ENCODE data around the gene EFR3B.
"Not testable (repeated sequence)": the region's sequence is repeated elsewhere in the genome, so short reads cannot be mapped to it uniquely, and the experiment has no call there.

EFR3B gene, protein sequence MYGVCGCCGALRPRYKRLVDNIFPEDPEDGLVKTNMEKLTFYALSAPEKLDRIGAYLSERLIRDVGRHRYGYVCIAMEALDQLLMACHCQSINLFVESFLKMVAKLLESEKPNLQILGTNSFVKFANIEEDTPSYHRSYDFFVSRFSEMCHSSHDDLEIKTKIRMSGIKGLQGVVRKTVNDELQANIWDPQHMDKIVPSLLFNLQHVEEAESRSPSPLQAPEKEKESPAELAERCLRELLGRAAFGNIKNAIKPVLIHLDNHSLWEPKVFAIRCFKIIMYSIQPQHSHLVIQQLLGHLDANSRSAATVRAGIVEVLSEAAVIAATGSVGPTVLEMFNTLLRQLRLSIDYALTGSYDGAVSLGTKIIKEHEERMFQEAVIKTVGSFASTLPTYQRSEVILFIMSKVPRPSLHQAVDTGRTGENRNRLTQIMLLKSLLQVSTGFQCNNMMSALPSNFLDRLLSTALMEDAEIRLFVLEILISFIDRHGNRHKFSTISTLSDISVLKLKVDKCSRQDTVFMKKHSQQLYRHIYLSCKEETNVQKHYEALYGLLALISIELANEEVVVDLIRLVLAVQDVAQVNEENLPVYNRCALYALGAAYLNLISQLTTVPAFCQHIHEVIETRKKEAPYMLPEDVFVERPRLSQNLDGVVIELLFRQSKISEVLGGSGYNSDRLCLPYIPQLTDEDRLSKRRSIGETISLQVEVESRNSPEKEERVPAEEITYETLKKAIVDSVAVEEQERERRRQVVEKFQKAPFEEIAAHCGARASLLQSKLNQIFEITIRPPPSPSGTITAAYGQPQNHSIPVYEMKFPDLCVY

GRCh38 chr2:25041928-25042320 is at the start of gene EFR3B:
Gene EFR3B, plus strand, starts transcription at chr2:25042076. Its CDS starts 237 bp downstream, at chr2:25042313.
- peak; percentile 77 for DNase-seq (ENCODE audit: low read depth)

DNA sequence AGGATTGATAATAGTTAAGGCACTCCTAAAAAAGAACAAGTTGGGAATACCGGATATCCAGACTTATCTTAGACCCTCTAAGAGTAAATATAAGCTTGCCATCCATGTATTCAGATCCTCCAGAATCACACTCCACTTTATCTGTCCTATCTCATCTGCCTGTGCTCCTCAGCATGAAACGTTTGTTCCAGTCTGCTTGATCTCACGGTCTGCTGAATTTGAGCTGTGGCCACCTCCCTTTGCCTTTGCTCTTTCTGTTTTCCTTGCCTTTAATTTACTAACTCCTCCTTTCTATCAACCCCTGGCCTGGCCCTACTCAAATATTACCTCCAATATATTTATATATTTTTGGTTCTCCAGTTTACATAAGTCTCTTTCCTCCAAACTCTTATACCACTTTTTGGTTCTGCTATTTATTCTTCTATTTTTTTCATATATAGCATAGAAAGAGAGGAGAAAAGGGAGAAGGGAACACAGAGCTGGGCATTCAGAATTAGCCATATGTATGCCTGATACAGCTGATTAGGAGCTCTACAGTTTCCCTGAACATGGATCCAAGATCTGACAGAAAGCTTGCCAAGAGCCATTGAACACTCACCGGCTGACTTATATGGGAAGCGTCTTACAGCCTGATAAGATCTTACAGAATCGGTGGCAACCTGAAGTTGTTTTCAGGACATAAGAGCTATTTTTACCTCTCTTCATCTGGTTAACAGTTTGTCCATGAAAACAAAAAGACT is 48.3 kb upstream of the EFR3B start:
- no peak for DNase-seq (ENCODE audit: low read depth)

- no peak for DNase-seq (ENCODE audit: low read depth)
Observed at GRCh38 chr2:24994146-24994724, 47.6 kb upstream of the EFR3B start.

DNA sequence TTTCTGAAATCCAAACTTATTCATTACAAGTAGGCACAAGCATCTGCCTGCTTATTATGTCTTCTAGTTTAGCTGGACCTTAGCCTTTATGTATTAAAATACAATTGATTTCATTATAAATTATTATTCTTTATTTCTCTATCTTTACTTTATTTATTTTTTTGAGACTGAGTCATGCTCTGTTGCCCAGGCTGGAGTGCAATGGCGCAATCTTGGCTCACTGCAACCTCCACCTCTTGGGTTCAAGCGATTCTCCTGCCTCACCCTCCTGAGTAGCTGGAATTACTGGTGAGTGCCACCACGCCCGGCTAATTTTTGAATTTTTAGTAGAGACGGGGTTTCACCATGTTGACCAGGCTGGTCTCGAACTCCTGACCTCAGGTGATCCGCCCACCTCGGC is 42.8 kb upstream of the EFR3B start:
- not testable (repeated sequence) for DNase-seq (ENCODE audit: low read depth)

DNA sequence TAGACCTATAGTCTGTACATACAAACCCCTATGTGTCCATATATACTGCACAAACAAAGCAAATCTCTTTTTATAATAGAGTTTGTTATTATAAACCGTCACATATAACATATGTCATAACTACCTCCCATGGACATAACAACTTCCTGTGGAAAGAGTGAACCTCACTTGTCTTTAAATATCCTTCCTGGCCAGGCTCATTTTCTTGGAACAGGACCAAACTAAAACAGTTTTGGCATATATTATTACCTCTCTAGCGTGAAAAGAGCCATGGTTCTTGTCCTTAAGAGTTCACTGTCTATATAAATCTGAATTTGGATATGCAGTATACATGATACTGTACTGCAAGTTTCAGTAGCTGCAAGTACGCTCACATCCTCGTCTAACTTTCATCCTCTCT is 41.8 kb upstream of the EFR3B start:
- DNase-seq (ENCODE audit: low read depth) = no peak

GRCh38 chr2:25000503-25001324 is 41.2 kb upstream of the EFR3B start:
- DNase-seq (ENCODE audit: low read depth) = no peak

DNA sequence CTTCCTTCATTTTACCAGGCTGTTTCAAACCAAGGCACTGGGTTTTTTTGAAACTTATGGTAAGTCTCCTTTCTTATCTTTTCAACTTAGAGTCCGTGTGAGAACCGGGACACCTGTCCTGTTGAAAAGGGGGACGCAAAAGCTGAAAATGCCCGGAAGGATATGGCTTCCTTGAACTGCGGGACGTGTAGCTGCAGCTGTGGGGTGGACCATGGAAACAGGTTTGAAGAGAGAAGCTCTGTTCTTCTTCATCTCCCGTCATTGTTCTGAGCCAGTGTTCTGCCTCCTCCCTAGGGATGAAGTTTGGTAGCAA is 40.6 kb upstream of the EFR3B start:
- no peak for DNase-seq (ENCODE audit: low read depth)

DNA sequence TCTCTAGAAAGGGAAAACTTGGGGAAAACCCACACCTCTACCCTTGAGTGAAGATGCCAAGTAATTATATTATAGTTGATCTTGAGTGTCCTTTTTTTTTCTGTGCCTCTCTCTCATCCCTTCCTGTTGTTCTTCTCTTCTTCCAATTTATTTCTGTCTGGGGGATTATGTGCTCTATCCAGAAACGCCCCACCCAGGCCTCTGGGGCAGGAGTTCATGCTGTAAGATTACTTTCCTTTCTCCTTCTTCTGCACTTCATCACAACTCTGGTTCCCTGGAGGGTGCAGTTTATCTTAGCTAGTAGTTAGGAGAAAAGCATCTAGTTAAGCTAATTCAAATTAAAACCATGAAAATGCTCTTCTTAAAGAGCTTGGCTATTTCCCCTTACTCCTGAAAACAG is 39.8 kb upstream of the EFR3B start:
- DNase-seq (ENCODE audit: low read depth) = no peak

DNA sequence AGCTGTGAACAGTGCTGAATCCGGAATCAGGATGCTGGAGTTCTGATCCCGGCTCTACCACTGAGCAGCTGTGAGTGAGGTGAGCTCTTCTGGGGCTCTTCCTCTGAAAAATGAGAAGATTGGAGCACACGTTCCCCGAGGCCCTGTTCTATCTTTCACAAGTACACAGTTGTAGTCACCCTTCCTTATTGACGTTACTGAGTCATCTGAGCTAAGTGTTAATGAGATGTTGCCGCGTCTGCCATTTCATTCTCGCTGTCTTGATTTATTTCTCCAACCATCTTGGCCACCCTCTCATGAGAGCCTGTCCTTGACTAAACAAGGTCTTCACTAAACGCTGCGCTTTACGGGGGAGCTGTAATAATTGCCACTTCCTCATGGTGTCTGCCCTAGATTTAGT is 31.9 kb upstream of the EFR3B start:
- no peak for DNase-seq (ENCODE audit: low read depth)

DNA sequence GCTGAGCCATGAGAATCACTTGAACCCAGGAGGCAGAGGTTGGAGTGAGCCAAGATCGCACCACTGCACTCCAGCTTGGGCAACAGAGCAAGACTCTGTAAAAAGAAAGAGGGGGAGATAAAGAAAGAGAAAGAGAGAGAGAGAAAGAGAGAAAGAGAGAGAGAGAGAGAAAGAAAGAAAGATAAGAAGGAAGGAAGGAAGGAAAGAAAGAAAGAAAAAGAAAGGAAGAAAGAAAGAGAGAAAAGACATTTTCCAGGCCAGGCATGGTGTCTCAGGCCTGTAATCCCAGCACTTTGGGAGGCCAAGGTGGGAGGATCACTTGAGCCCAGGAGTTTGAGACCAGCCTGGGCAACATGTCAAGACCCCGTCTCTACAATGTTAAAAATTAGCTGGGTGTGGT is 30.5 kb upstream of the EFR3B start:
- DNase-seq (ENCODE audit: low read depth) = not testable (repeated sequence)

GRCh38 chr2:25014631-25015030 is 27.2 kb upstream of the EFR3B start:
- no peak for DNase-seq (ENCODE audit: low read depth)

DNA sequence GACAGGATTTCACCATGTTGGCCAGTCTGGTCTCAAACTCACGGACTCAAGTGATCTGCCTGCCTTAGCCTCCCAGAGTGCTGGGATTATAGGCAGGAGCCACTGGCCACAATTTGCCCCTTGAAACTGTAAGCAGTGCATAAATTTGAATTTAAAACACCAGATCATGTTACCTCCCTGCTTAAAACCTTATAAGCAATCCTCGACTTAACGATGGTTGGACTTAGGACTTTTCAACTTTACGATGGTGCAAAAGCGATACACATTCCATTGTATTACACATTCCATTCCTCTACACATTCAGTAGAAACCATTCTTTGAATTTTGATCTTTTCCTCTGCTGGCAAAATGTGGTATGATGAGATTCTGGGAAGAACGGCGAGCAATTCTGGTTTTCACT is 23.2 kb upstream of the EFR3B start:
- DNase-seq (ENCODE audit: low read depth) = no peak

DNA sequence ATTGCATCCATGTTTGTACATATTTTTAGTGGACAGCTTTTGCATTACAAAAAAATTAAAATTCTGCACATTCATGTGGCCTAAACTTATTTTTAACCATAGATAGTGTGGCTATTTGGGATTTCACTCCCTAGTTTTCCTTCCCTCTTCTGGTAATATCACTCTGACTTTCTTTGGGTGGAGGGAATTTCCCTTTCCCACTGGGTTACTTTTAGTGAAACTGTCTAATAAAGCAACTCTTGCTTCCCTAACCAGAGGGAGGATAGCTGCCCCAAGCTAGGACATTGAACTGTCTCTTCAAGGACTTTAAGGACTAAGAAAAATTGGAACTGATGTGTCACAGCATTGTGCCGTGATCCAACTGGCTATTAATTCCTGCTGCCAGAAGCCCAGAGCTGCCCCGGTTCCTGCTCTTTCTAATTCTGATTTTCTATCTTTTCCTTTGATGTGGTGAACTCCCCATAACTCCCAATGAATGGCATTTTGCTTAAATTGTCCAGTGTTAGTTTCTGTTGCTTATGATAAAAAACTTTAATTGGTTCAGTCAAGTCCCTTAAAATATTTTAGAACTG is 20.0 kb upstream of the EFR3B start:
- no peak for DNase-seq (ENCODE audit: low read depth)

DNA sequence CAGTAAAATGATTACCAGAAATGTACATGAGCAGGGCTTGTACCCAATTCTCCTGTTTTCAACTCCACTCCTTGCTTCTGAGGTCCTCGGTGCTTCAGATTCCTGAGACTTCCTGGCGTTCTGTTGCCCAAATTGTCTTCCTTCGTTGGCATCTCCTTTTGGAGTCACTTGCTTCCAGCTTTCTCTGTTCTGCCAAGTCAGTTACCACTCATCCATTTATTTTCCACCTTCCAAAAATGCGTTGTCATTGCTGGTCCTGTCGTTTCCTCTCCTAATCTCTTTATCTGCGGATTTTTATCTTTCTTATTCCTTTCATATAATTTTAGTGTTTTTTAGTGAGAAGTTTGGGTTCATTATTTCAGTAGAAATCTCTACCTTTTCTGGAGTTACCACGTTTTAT is 18.5 kb upstream of the EFR3B start:
- no peak for DNase-seq (ENCODE audit: low read depth)

DNA sequence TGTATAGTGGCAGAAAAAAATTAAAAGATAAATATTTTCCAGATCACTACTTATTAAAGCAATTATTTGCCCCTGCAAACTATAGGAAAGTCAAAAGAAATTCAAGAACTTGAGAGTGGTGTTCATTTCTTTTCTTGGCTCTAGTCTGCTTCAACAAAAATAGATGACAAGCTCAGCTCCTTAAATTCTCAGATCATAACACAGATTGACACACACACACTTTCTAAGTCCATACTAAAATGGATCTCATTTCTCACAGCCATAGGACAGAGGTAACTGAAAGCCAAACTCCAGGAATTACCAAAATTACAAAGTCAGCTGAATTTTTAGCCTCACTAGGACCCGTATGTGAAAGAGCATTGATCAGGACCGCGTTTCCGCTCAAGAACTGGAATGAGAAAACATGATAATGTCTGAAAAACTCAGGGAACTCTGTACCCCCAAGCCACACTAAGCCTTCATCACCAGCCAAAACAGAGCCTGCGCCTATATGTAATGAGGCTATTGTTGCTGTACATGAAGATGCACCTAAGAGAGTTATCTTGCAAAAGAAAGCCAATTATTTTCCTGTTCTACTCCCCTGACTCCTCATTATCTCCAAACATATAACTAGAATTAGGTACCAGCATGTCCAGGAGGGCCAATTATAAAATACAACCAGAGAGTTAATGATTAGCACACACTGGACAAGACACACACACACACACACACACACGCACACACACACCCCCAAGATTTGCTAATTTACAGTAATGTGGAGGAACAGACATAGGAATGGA is 16.5 kb upstream of the EFR3B start:
- no peak for DNase-seq (ENCODE audit: low read depth)

DNA sequence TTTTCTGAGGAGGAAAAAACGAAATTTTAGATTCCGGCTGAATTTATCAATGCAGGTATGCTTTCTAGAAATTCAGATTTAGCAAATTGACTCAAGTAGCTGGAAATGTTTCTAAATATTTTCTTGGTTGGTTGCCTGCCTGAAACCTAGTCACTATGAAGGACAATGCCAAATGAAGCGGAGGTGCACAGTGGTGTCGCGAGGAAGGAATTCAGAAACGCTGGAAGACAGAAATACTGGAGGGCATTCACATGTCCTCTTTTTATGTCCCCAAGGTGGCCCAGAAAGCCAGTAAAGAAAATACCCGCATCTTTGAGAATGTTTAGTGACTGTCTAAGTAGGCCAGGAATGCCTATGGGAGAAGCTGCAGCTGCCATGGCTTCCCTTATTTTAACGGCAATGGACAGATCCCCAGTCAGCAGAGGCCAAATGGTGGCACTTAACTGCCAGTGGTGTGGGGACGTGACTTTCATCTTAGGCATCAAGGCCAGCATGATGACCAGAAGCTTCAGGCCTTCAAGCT is 15.8 kb upstream of the EFR3B start:
- DNase-seq (ENCODE audit: low read depth) = no peak

DNA sequence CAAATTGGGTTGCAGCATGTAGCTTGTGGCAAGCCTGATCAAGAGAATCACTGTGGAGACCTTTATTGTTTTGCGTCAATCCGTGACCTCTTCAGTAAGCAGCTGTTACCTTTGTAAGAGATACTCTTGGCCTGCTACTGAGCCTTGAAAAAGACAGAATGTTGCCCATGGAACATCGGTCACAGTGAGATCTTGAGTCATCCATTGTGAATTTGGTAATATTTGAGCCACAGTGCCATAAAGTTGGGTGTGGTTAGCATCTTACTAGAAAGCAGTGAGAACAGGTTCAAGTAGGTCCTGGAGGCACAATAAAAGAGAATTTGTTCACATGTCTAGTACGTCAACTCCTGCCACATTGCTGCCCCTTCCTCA is 12.7 kb upstream of the EFR3B start:
- no peak for DNase-seq (ENCODE audit: low read depth)

GRCh38 chr2:25030702-25031101 is 11.2 kb upstream of the EFR3B start:
- no peak for DNase-seq (ENCODE audit: low read depth)

DNA sequence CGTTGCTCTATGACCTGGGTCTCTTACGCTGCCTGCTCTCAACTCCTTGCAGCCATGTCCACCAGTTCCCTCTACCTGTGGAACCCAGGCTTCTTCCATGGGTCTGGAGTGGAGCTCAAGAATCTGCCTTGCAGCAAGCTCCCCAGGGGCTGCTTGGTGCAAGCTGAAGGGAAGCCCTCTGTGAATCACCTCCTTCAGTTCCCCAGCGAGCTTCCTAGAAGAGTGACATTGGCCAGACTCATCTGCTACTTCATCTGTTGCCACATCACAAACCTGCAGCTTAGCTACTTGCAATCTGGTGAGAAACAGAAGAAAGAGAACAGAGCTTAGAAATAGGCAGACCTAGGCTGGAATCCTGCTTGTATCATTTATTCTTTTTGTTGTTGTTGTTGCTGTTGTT is 9.8 kb upstream of the EFR3B start:
- no peak for DNase-seq (ENCODE audit: low read depth)

- DNase-seq (ENCODE audit: low read depth) = no peak
Observed at GRCh38 chr2:25032901-25033300, 9.0 kb upstream of the EFR3B start.

Data from fibroblast of the conjunctiva (primary cell).